ENCODE results near the gene XAF1. TPM values are rescaled to one million over a fixed set of nuclear protein-coding genes. Genes with fewer than 3 reads are reported as not detected.

The XAF1 gene
- total and polyA plus RNA-seq, 10 of the 15 experiments (the other 5 are each of a cell fraction or from before 2014, with no cell fraction given): 16.3 to 59.1 (median 44.6) TPM

GRCh38 chr17:6757747-6758146, 1.9 kb downstream of the XAF1 start:
- ChIA-PET POLR2A (interaction anchor here (2.6 kb wide), 1 partner anchor 9 kb away, joined by 6 read pairs; no protein-coding TSS in a partner anchor), SMC1A (ENCODE audit: uncharacterized antibody, unreplicated experiment) (no interaction called here), RAD21 (ENCODE audit: unreplicated experiment) (no interaction called here), CTCF (interaction anchor here (1.1 to 2.4 kb wide), 3 partner anchors 9 to 86 kb away, joined by 3 to 6 read pairs (median 3); no protein-coding TSS in a partner anchor)
- H3K9ac ChIP-seq (ENCODE audit: control insufficient read depth, insufficient read depth, low read length): no peak overlapping the region
- no peak overlapping the region for H2AFZ ChIP-seq (ENCODE audit: control insufficient read depth, low read depth, low read length)
- DNase-seq (ENCODE audit: low read depth, low spot score) (no peak), ATAC-seq (no peak), FAIRE-seq (no peak)
- intact Hi-C loops (cut with micrococcal nuclease; ENCODE audit: unreplicated experiment) (loop anchor here (10.0 kb wide), 2 partner anchors 93 to 257 kb away; partner anchors contain the start of gene RNASEK), in situ Hi-C loops (cut with MboI) (no loop called here)
- peaks cover 29% of the 10 kb centered on the region for H3K79me2 ChIP-seq (ENCODE audit: control insufficient read depth, insufficient read depth, low read length)
- 90% methylated on average over 2 of the region's 2 CpGs for WGBS (ENCODE audit: insufficient coverage, insufficient replicate concordance, low lambda C conversion rate, missing lambda C conversion rate)
- no peaks in the 10 kb centered on the region; the same call in 2 of the 3 replicates for H3K9me3 ChIP-seq (replicated peaks; ENCODE audit: control insufficient read depth, insufficient read depth, low read length)
- peaks cover 4 to 34% of the 10 kb centered on the region in 2 experiments; a peak in 3 of 4 replicates for H3K36me3 ChIP-seq (ENCODE audit: control insufficient read depth in 2 of 2, insufficient read depth in 2 of 2, low read length in 1 of 2)
- peak overlapping the region; percentile 75 for H3K4me2 ChIP-seq (ENCODE audit: control insufficient read depth, insufficient read depth)
- H3K27ac ChIP-seq (ENCODE audit: control insufficient read depth, insufficient read depth): no peak overlapping the region; the same call in 1 of the 2 replicates
- peak overlapping the region; percentile 56; the same call in 1 of the 2 replicates for H3K4me3 ChIP-seq
- H4K20me1 ChIP-seq (ENCODE audit: control insufficient read depth, insufficient read depth): no peaks in the 10 kb centered on the region
- no peak for TF ChIP-seq CEBPZ (IDR thresholded peaks at IDR 0.05; ENCODE audit: low read depth, low read length)
- TF ChIP-seq BCL11A (IDR thresholded peaks at IDR 0.05; ENCODE audit: low read depth, low read length): no peak
- TF ChIP-seq IRF5 (IDR thresholded peaks at IDR 0.05; ENCODE audit: borderline replicate concordance): no peak
- TF ChIP-seq E2F8 (IDR thresholded peaks at IDR 0.05; ENCODE audit: low read depth, partially characterized antibody): no peak
- TF ChIP-seq PBX3 (IDR thresholded peaks at IDR 0.05; ENCODE audit: insufficient replicate concordance, low read depth, low read length): no peak
- no peak for TF ChIP-seq RELA (IDR thresholded peaks at IDR 0.05; ENCODE audit: borderline replicate concordance, partially characterized antibody)
- no peak for TF ChIP-seq SP1 (IDR thresholded peaks at IDR 0.05; ENCODE audit: low read depth, low read length)
- TF ChIP-seq MTA2 (IDR thresholded peaks at IDR 0.05; ENCODE audit: low read depth): no peak
- TF ChIP-seq USF1 (IDR thresholded peaks at IDR 0.05; ENCODE audit: borderline replicate concordance, extremely low read length, insufficient read depth, low read depth, low read length): no peak
- no peaks in the 10 kb centered on the region for H3K27me3 ChIP-seq (replicated peaks in 1 of 2; ENCODE audit: control insufficient read depth in 2 of 2, insufficient read depth in 2 of 2, low read length in 1 of 2)
- no TSS peak for BruUV-seq (replicated peaks)
- peaks cover 12% of the 10 kb centered on the region for H3K4me1 ChIP-seq (ENCODE audit: control insufficient read depth, insufficient read depth, low read length)
